H4 (cell line): ENCODE results near the gene WWOX. TPM values are rescaled to one million over a fixed set of nuclear protein-coding genes. Genes with fewer than 3 reads are reported as not detected.

Source experiments
- DNase-seq: peaks from one replicate; pipeline ENCODE4 v3.0.0-alpha.2; 2015; ENCODE audit warnings: low spot score
- total RNA-seq: library from RNA; depleted of rRNA; stranded (reverse); fragments of >200 nt; shearing (Covaris generic); gene quantifications from 2 replicates; pipeline ENCODE4 v1.2.3, GENCODE V29; 2014

Gene WWOX
- total RNA-seq, 1 experiment from 2014 or later, result 25.4 TPM

GRCh38 chr16:78844682-78845081 lies 745.2 kb downstream of the WWOX start:
- no peak for DNase-seq

GRCh38 chr16:78851266-78851665 lies 751.8 kb downstream of the WWOX start:
- no peak for DNase-seq

GRCh38 chr16:78852081-78852635 lies 752.7 kb downstream of the WWOX start:
- no peak for DNase-seq

GRCh38 chr16:78862022-78862421 lies 762.6 kb downstream of the WWOX start:
- DNase-seq, result no peak

GRCh38 chr16:78866521-78866920 lies 767.1 kb downstream of the WWOX start:
- no peak for DNase-seq

GRCh38 chr16:78869492-78869891 lies 770.0 kb downstream of the WWOX start:
- DNase-seq, result no peak

- no peak for DNase-seq
These were observed 771.8 kb downstream of the WWOX start for GRCh38 chr16:78871241-78871640.

GRCh38 chr16:78876671-78877070 lies 777.2 kb downstream of the WWOX start:
- no peak for DNase-seq

GRCh38 chr16:78877114-78877655 lies 777.7 kb downstream of the WWOX start:
- DNase-seq, result no peak

- no peak for DNase-seq
These were observed 779.1 kb downstream of the WWOX start for GRCh38 chr16:78878570-78878969.

GRCh38 chr16:78879011-78879410 lies 779.6 kb downstream of the WWOX start:
- no peak for DNase-seq

- DNase-seq, result no peak
These were observed 782.7 kb downstream of the WWOX start for GRCh38 chr16:78882150-78882549.

GRCh38 chr16:78882751-78883150 lies 783.3 kb downstream of the WWOX start:
- no peak for DNase-seq

GRCh38 chr16:78884204-78884603 lies 784.8 kb downstream of the WWOX start:
- no peak for DNase-seq

GRCh38 chr16:78889346-78889745 lies 789.9 kb downstream of the WWOX start:
- no peak for DNase-seq

- no peak for DNase-seq
These were observed 791.0 kb downstream of the WWOX start for GRCh38 chr16:78890373-78890895.

GRCh38 chr16:78892951-78893733 lies 793.7 kb downstream of the WWOX start:
- DNase-seq, result no peak

GRCh38 chr16:78894886-78895285 lies 795.4 kb downstream of the WWOX start:
- no peak for DNase-seq

- DNase-seq, result no peak
These were observed 796.2 kb downstream of the WWOX start for GRCh38 chr16:78895681-78896080.

GRCh38 chr16:78896280-78896679 lies 796.8 kb downstream of the WWOX start:
- no peak for DNase-seq

GRCh38 chr16:78897299-78897698 lies 797.8 kb downstream of the WWOX start:
- no peak for DNase-seq

- DNase-seq, result no peak
These were observed 800.8 kb downstream of the WWOX start for GRCh38 chr16:78900044-78900811.
